ENCODE measurements around the gene RERE.

DNA sequence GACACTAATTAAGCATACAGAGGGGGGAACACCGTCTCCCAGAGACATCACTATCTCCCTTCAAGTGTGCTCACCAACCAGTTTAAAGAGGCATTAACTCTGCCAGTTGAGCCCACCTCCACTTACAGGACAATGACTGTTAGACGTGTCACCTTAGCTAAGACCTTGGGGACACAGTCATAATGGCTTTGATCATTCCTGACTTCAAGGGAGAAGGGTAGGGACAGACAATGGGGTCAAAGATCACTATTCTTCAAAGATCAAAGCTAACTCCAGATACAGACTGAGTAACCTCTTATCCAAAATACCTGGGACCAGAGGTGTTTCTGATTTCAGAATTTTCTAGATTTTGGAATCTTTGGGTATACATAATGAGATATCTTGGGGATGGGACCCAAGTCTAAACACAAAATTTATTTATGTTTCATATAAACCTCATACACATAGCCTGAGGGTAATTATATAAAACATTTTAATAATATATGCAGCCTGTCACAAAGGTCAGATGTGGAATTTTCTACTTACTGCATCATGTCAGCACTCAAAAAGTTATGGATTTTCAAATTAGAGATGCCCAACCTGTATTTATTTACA, 253.4 kb downstream of the RERE start:
- TF ChIP-seq, protein P1, sequence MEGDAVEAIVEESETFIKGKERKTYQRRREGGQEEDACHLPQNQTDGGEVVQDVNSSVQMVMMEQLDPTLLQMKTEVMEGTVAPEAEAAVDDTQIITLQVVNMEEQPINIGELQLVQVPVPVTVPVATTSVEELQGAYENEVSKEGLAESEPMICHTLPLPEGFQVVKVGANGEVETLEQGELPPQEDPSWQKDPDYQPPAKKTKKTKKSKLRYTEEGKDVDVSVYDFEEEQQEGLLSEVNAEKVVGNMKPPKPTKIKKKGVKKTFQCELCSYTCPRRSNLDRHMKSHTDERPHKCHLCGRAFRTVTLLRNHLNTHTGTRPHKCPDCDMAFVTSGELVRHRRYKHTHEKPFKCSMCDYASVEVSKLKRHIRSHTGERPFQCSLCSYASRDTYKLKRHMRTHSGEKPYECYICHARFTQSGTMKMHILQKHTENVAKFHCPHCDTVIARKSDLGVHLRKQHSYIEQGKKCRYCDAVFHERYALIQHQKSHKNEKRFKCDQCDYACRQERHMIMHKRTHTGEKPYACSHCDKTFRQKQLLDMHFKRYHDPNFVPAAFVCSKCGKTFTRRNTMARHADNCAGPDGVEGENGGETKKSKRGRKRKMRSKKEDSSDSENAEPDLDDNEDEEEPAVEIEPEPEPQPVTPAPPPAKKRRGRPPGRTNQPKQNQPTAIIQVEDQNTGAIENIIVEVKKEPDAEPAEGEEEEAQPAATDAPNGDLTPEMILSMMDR (IDR thresholded peaks at IDR 0.05; ENCODE audit: low read depth, low read length, poor library complexity, severe bottlenecking), result no peak
- no peak for TF ChIP-seq EZH2phosphoT487 (IDR thresholded peaks at IDR 0.05; ENCODE audit: borderline replicate concordance, low read length)
